Muscle of leg (tissue), 11 donors: ENCODE measurements around the gene KIZ. TPM values are rescaled to one million over a fixed set of nuclear protein-coding genes. Genes with fewer than 3 reads are reported as not detected.
A peak's percentile ranks its signal among the peaks of the same experiment; 100 is the strongest.
"Not testable (repeated sequence)": the region's sequence is repeated elsewhere in the genome, so short reads cannot be mapped to it uniquely, and the experiment has no call there.

Experiments
- DNase-seq: peaks from one replicate; pipeline ENCODE4 v3.0.0; 2013
- H3K27ac ChIP-seq: one replicate; pipeline ENCODE4 v1.5.1; 2013; ENCODE audit warnings: mild to moderate bottlenecking, low read length, control low read depth
- H3K27me3 ChIP-seq: one replicate; pipeline ENCODE4 v1.6.1; 2013; ENCODE audit warnings: low read length; ENCODE audit not compliant: control insufficient read depth, insufficient read depth
- H3K36me3 ChIP-seq: one replicate; pipeline ENCODE4 v1.6.1; 2013; ENCODE audit warnings: low read length; ENCODE audit not compliant: control insufficient read depth, insufficient read depth
- H3K4me1 ChIP-seq: one replicate; pipeline ENCODE4 v1.6.1; 2013; ENCODE audit warnings: low read length; ENCODE audit not compliant: control insufficient read depth, insufficient read depth
- H3K4me3 ChIP-seq: one replicate; pipeline ENCODE4 v1.5.1; 2013; ENCODE audit warnings: low read length, control low read depth
- H3K9me3 ChIP-seq: replicated peaks from 2 replicates; pipeline ENCODE4 v1.6.1; 2013; ENCODE audit warnings: low read depth, low read length; ENCODE audit not compliant: control insufficient read depth
- WGBS: methylation state at CpG from one replicate; pipeline ENCODE4 v1.1.5; 2013; ENCODE audit warnings: missing lambda C conversion rate; ENCODE audit not compliant: insufficient coverage; 5-methylcytosine and 5-hydroxymethylcytosine counted together
- polyA plus RNA-seq, 8 donors: library from polyadenylated mRNA; unstranded; fragments of 120-200 nt; gene quantifications; one replicate each; pipeline versions ENCODE4 v1.2.1 to v1.2.3, GENCODE V29; 2013; ENCODE audit warnings: inconsistent platforms in 1 of 8, low replicate concordance in 1 of 8; ENCODE audit not compliant: insufficient read length in 8 of 8, insufficient read depth in 1 of 8
- total RNA-seq: library from RNA; stranded (reverse); fragments of 120-200 nt; gene quantifications from one replicate; pipeline ENCODE4 v1.2.4, GENCODE V29; 2013

KIZ gene
- total and polyA plus RNA-seq, 9 donors, result 12.8 to 18.5 (median 15.6) TPM

GRCh38 chr20:21154692-21155091 lies 28.8 kb downstream of the KIZ start:
- Histone ChIP-seq H3K4me3 (no peak overlapping the region), H3K27ac (no peak overlapping the region), H3K27me3 (no peaks in the 10 kb centered on the region), H3K9me3 (no peaks in the 10 kb centered on the region), H3K4me1 (no peaks in the 10 kb centered on the region), H3K36me3 (no peaks in the 10 kb centered on the region)
- no CpG with 5 or more reads among the region's 2 CpGs for WGBS
- DNase-seq, result peak; percentile 23

GRCh38 chr20:21155268-21155667 lies 29.4 kb downstream of the KIZ start:
- H3K27me3 ChIP-seq, result no peaks in the 10 kb centered on the region
- H3K4me1 ChIP-seq, result no peaks in the 10 kb centered on the region
- no peak overlapping the region for H3K27ac ChIP-seq
- no peaks in the 10 kb centered on the region for H3K36me3 ChIP-seq
- WGBS, result no CpG with 5 or more reads among the region's 5 CpGs
- DNase-seq, result no peak
- no peak overlapping the region for H3K4me3 ChIP-seq
- H3K9me3 ChIP-seq, result no peaks in the 10 kb centered on the region

- no peaks in the 10 kb centered on the region for H3K4me1 ChIP-seq
- DNase-seq, result no peak
- no peak overlapping the region for H3K27ac ChIP-seq
- whole genome bisulfite sequencing, result no CpG with 5 or more reads among the region's 1 CpG
- no peaks in the 10 kb centered on the region for H3K36me3 ChIP-seq
- H3K27me3 ChIP-seq, result no peaks in the 10 kb centered on the region
- no peaks in the 10 kb centered on the region for H3K9me3 ChIP-seq
- no peak overlapping the region for H3K4me3 ChIP-seq
Measured at GRCh38 chr20:21156266-21156665, 30.4 kb downstream of the KIZ start.

DNA sequence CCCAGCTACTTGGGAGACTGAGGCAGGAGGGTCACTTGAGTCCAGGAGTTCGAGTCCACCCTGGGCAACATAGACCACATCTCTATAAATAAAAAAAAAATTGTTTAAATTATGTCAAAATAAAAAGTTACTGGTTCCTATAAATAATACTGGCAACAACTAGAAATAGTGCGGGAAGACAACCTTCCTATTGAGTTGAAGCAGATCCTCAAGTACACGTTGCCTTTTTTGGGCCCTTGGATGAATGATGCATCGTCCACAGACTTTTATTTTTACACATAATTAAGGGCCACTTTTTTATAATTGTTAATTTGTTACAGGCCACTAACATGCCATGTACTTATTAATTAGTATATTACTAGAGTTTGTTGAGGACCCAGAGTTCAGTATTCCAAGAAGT lies 31.1 kb downstream of the KIZ start:
- Histone ChIP-seq H3K27ac (no peak overlapping the region), H3K9me3 (no peaks in the 10 kb centered on the region)
- WGBS, result no CpG with 5 or more reads among the region's 4 CpGs

DNA sequence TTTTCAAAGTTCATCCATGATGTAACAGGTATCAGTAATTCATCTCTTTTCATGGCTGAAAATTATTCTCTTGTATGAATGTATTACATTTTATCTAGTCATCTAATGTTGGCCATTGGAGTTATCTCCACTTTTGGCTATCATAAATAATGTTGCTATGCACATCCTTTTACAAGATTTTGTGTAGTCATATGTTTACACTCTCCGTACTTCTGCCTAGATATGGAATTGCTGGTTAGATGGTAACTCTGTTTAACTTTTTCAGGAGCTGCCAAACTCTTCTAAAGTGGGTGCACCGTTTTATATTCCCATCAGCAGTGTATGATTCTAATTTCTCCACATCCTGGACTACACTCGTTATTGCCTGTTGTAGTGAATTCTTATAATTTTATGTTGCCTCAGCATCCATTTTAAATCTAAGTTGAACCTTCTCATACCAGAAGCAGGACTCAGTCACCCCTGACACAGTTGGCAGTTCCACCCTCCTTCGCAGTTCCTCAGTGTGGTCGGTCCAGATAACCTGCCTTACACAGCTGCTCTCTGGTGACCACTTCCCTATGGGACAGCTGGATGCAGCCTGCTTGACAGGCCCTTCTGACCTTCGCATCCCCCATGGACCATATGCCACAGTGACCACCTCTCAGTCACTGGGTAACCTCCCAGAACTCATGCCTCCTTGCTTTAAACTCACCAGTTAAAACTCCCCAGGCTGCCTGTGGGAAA lies 33.9 kb downstream of the KIZ start:
- no peak overlapping the region for H3K4me3 ChIP-seq
- no peak for DNase-seq
- H3K36me3 ChIP-seq, result peaks cover 11% of the 10 kb centered on the region
- H3K27ac ChIP-seq, result no peak overlapping the region
- H3K9me3 ChIP-seq, result no peaks in the 10 kb centered on the region
- H3K4me1 ChIP-seq, result no peaks in the 10 kb centered on the region
- WGBS, result 88% methylated on average over 3 of the region's 6 CpGs
- no peaks in the 10 kb centered on the region for H3K27me3 ChIP-seq

More for the DNA sequence above, 31.1 kb downstream of the KIZ start:
- H3K27me3 ChIP-seq, result no peaks in the 10 kb centered on the region
- no peak overlapping the region for H3K4me3 ChIP-seq
- DNase-seq, result no peak
- no peaks in the 10 kb centered on the region for H3K4me1 ChIP-seq
- H3K36me3 ChIP-seq, result peaks cover 4% of the 10 kb centered on the region

DNA sequence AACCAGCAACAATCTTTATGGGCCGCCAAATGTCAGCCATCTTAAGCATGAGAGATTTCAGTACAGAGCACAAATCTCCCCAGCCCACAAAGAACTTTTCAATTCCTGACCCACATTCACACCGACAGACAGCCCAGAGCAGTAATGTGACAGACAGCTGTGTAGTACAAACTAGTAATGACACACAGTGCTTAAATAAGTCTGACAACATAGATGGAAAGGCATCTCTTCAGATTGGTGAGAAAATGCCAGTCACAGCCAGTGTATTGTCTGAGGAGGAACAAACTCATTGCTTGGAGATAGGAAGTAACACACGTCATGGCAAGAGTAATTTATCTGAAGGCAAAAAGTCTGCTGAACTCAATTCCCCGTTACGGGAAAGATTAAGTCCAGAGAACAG lies 36.0 kb downstream of the KIZ start:
- no peak overlapping the region for H3K27ac ChIP-seq
- WGBS, result 90% methylated on average over 3 of the region's 5 CpGs

DNA sequence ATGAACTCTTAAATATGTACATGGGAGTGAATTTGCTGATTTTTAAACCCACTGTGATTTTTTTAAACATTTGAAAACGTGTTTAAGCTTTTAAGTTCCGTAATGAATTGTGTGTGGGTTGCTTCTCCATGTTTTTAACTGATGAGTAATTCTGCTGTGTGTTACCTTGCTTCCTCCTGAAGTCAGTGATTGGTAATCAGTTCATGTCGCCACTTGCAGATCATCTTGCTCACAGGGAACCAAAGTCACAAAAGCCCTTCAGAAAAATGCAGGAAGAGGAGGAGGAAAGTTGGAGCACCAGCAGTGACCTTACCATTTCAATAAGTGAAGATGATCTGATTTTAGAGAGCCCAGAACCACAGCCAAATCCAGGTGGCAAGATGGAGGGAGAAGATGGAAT lies 36.7 kb downstream of the KIZ start:
- H3K36me3 ChIP-seq, result peaks cover 14% of the 10 kb centered on the region
- no peak overlapping the region for H3K4me3 ChIP-seq
- H3K9me3 ChIP-seq, result no peaks in the 10 kb centered on the region
- no peaks in the 10 kb centered on the region for H3K4me1 ChIP-seq
- WGBS, result 100% methylated on average over 1 of the region's 3 CpGs
- no peak overlapping the region for H3K27ac ChIP-seq
- DNase-seq, result no peak
- no peaks in the 10 kb centered on the region for H3K27me3 ChIP-seq

More for the DNA sequence above, 36.0 kb downstream of the KIZ start:
- no peaks in the 10 kb centered on the region for H3K4me1 ChIP-seq
- no peak for DNase-seq
- H3K9me3 ChIP-seq, result no peaks in the 10 kb centered on the region
- H3K36me3 ChIP-seq, result peaks cover 11% of the 10 kb centered on the region
- no peaks in the 10 kb centered on the region for H3K27me3 ChIP-seq
- H3K4me3 ChIP-seq, result no peak overlapping the region

GRCh38 chr20:21166801-21167200 lies 40.9 kb downstream of the KIZ start:
- Histone ChIP-seq H3K4me1 (no peaks in the 10 kb centered on the region), H3K36me3 (peaks cover 12% of the 10 kb centered on the region), H3K9me3 (no peaks in the 10 kb centered on the region), H3K27ac (no peak overlapping the region), H3K4me3 (no peak overlapping the region), H3K27me3 (no peaks in the 10 kb centered on the region)
- no peak for DNase-seq
- 69% methylated on average over 2 of the region's 2 CpGs for WGBS

- Histone ChIP-seq H3K9me3 (no peaks in the 10 kb centered on the region), H3K4me3 (no peak overlapping the region), H3K27me3 (no peaks in the 10 kb centered on the region), H3K4me1 (no peaks in the 10 kb centered on the region), H3K36me3 (peaks cover 8% of the 10 kb centered on the region), H3K27ac (no peak overlapping the region)
- DNase-seq, result no peak
- 100% methylated on average over 4 of the region's 5 CpGs for WGBS
Measured at GRCh38 chr20:21167261-21167660, 41.4 kb downstream of the KIZ start.

DNA sequence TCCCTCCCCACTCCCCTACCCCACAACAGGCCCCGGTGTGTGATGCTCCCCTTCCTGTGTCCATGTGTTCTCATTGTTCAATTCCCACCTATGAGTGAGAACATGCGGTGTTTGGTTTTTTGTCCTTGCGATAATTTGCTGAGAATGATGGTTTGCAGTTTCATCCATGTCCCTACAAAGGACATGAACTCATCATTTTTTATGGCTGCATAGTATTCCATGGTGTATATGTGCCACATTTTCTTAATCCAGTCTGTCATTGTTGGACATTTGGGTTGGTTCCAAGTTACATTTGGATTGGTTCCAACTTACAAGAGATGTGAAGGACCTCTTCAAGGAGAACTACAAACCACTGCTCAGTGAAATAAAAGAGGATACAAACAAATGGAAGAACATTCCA lies 42.2 kb downstream of the KIZ start:
- DNase-seq, H3K4me1 ChIP-seq, H3K27ac ChIP-seq, H3K36me3 ChIP-seq, H3K27me3 ChIP-seq, H3K4me3 ChIP-seq, H3K9me3 ChIP-seq: not testable (repeated sequence)
- no CpG with 5 or more reads among the region's 3 CpGs for WGBS

DNA sequence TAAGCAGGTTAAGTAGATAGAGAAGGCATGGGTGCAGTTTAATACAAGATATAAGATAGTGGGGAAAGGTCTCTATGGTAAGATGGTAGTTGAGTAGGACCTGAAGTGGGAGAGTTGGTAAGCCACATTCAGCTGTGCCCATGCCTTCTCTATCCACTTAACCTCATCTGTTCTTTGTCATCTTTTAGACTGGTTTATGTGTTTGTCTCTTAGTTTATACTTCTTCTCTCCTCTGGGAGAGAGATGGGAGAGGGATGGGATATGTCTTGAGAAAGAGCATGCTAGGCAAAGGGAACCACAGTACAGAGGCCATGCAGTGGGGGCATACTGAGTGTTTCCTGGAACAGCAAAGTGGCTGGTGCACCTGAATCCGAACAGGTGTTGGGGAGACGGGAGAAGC lies 46.7 kb downstream of the KIZ start:
- H3K4me1 ChIP-seq, result no peaks in the 10 kb centered on the region
- H3K9me3 ChIP-seq, result peaks cover under 1% of the 10 kb centered on the region
- H3K27me3 ChIP-seq, result no peaks in the 10 kb centered on the region
- DNase-seq, result no peak
- WGBS, result 97% methylated on average over 2 of the region's 2 CpGs
- H3K36me3 ChIP-seq, result no peaks in the 10 kb centered on the region
- no peak overlapping the region for H3K4me3 ChIP-seq
- H3K27ac ChIP-seq, result no peak overlapping the region
